AG10803 (cell line): ENCODE results near the gene PPARA.

Experiments
- DNase-seq: peaks from one replicate; pipeline ENCODE4 v3.0.0; 2010; ENCODE audit warnings: low read depth
- H3K4me3 ChIP-seq: 2 replicates; pipeline ENCODE4 v1.5.1; 2011; ENCODE audit warnings: mild to moderate bottlenecking, low read length, control low read depth
- CTCF ChIP-seq: conservative IDR thresholded peaks from 2 replicates; pipeline ENCODE4 v1.5.1; 2011; ENCODE audit warnings: mild to moderate bottlenecking, low read length, control low read depth, inconsistent platforms

Gene PPARA

GRCh38 chr22:46156031-46156430, 5.7 kb downstream of the PPARA start:
- no peak for TF ChIP-seq CTCF
- DNase-seq, result no peak
- no peak overlapping the region for H3K4me3 ChIP-seq

- no peak for DNase-seq
- TF ChIP-seq CTCF, result no peak
- H3K4me3 ChIP-seq, result no peak overlapping the region
Measured at GRCh38 chr22:46158283-46158682, 8.0 kb downstream of the PPARA start.

GRCh38 chr22:46159212-46159611, 8.9 kb downstream of the PPARA start:
- H3K4me3 ChIP-seq, result no peak overlapping the region
- no peak for DNase-seq
- no peak for TF ChIP-seq CTCF

GRCh38 chr22:46159777-46160176, 9.5 kb downstream of the PPARA start:
- DNase-seq, result no peak
- H3K4me3 ChIP-seq, result no peak overlapping the region
- TF ChIP-seq CTCF, result no peak

GRCh38 chr22:46162285-46162684, 12.0 kb downstream of the PPARA start:
- no peak for DNase-seq
- no peak for TF ChIP-seq CTCF

GRCh38 chr22:46162771-46163556, 12.6 kb downstream of the PPARA start:
- H3K4me3 ChIP-seq, result no peak overlapping the region
- no peak for DNase-seq
- TF ChIP-seq CTCF, result no peak

More at GRCh38 chr22:46162285-46162684, 12.0 kb downstream of the PPARA start:
- H3K4me3 ChIP-seq, result no peak overlapping the region

GRCh38 chr22:46163557-46163888, 13.2 kb downstream of the PPARA start:
- no peak for TF ChIP-seq CTCF
- no peak for DNase-seq
- H3K4me3 ChIP-seq, result no peak overlapping the region
